Breast epithelium (tissue), 3 donors: ENCODE results near the gene PKNOX2.

Experiments
- POLR2A ChIP-seq: fragments of 450-650 bp; IDR thresholded peaks from one replicate; pipeline ENCODE4 v1.6.1; 2016; ENCODE audit warnings: antibody characterized with exemption, mild to moderate bottlenecking, moderate library complexity
- POLR2AphosphoS5 ChIP-seq, 3 donors: sonication (generic); formaldehyde crosslinking; IDR thresholded peaks; one replicate each; pipeline ENCODE4 v1.6.1; 2017; ENCODE audit warnings: antibody characterized with exemption in 3 of 3
- TF ChIP-seq, protein P1 (sequence below), 3 donors: fragments of 450-650 bp; IDR thresholded peaks; one replicate each; pipeline ENCODE4 v1.5.1; 2016 to 2017; ENCODE audit warnings: antibody characterized with exemption in 3 of 3, mild to moderate bottlenecking in 3 of 3, moderate library complexity in 3 of 3

DNA sequence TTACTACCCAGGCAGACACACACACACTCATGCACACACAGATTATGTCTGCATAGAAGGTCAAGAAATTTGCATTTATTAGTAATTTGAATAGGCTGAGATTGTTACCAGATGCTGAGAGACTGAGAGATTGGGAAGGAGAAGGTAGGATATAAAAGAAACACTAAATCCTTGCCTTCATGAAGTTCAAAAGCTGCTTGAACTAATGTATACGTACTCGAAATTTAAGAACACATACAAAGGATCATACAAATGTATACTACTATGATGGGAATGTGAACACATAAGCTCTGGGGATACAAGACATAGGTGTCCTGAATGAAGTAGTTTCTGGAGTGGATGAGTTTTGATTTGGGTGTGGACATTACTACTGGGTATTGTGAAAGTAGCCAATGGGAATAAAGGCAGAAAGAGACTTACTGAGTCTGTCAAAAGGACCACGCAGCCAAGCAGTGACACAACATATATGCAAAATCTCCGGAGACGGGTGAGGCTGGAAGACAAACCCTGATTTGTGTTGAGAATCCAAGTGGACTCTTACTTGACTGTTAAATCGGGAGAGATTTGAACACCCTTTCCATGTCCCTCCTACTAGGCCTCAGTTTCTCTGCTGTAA, 7.3 kb upstream of the PKNOX2 start:
- TF ChIP-seq, protein P1, sequence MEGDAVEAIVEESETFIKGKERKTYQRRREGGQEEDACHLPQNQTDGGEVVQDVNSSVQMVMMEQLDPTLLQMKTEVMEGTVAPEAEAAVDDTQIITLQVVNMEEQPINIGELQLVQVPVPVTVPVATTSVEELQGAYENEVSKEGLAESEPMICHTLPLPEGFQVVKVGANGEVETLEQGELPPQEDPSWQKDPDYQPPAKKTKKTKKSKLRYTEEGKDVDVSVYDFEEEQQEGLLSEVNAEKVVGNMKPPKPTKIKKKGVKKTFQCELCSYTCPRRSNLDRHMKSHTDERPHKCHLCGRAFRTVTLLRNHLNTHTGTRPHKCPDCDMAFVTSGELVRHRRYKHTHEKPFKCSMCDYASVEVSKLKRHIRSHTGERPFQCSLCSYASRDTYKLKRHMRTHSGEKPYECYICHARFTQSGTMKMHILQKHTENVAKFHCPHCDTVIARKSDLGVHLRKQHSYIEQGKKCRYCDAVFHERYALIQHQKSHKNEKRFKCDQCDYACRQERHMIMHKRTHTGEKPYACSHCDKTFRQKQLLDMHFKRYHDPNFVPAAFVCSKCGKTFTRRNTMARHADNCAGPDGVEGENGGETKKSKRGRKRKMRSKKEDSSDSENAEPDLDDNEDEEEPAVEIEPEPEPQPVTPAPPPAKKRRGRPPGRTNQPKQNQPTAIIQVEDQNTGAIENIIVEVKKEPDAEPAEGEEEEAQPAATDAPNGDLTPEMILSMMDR (IDR thresholded peaks at IDR 0.05), result no peak
- TF ChIP-seq POLR2A (no peak), POLR2AphosphoS5 (IDR thresholded peaks at IDR 0.05) (no peak)
